Neural cell (in vitro differentiated cells): ENCODE data around the gene SMIM29. TPM values are rescaled to one million over a fixed set of nuclear protein-coding genes. Genes with fewer than 3 reads are reported as not detected.

Experiments
- H2AFZ ChIP-seq: fragments of 200-600, 300-800 bp; sonication (generic), shearing (Covaris generic); 2 replicates; pipeline ENCODE4 v1.6.0; 2014; ENCODE audit warnings: low read depth, mild to moderate bottlenecking, antibody characterized with exemption, low read length, moderate library complexity
- H3F3A ChIP-seq: fragments of 200-600 bp; shearing (Covaris generic); 2 replicates; pipeline ENCODE4 v1.6.1; 2016; ENCODE audit warnings: mild to moderate bottlenecking, moderate library complexity, mixed read lengths, antibody characterized with exemption, low read length; ENCODE audit not compliant: insufficient read depth, poor library complexity, severe bottlenecking
- H3K27ac ChIP-seq: fragments of 200-600, 300-800 bp; sonication (generic), shearing (Covaris generic); 2 replicates; pipeline ENCODE4 v1.5.1; 2014; ENCODE audit warnings: mild to moderate bottlenecking, low read length, moderate library complexity
- H3K27me3 ChIP-seq: fragments of 300-800, 200-600 bp; sonication (generic), shearing (Covaris generic); 2 replicates; pipeline ENCODE4 v1.6.0; 2014; ENCODE audit warnings: mild to moderate bottlenecking, low read depth, low read length, moderate library complexity; ENCODE audit not compliant: insufficient read depth
- H3K36me3 ChIP-seq: fragments of 300-800, 200-600 bp; sonication (generic), shearing (Covaris generic); 2 replicates; pipeline ENCODE4 v1.5.1; 2014; ENCODE audit warnings: mild to moderate bottlenecking, antibody characterized with exemption, low read length, moderate library complexity; ENCODE audit not compliant: insufficient read depth
- H3K4me2 ChIP-seq: fragments of 300-800, 200-600 bp; sonication (generic), shearing (Covaris generic); 2 replicates; pipeline ENCODE4 v1.6.0; 2014; ENCODE audit warnings: mild to moderate bottlenecking, low read length
- H3K4me3 ChIP-seq: fragments of 300-800, 200-600 bp; sonication (generic), shearing (Covaris generic); 2 replicates; pipeline ENCODE4 v1.5.1; 2014; ENCODE audit warnings: mild to moderate bottlenecking, low read length, moderate library complexity
- H3K79me2 ChIP-seq: fragments of 200-600 bp; shearing (Covaris generic); replicated peaks from 2 replicates; pipeline ENCODE4 v1.6.0; 2014; ENCODE audit warnings: mild to moderate bottlenecking, low read length, moderate library complexity; ENCODE audit not compliant: insufficient read depth
- H3K9ac ChIP-seq: fragments of 300-800, 200-600 bp; sonication (generic), shearing (Covaris generic); 2 replicates; pipeline ENCODE4 v1.6.1; 2016; ENCODE audit warnings: mild to moderate bottlenecking, low read length, mixed read lengths
- H3K9me2 ChIP-seq: fragments of 200-600 bp; shearing (Covaris generic); 2 replicates; pipeline ENCODE4 v1.6.1; 2016; ENCODE audit warnings: mild to moderate bottlenecking, low read length, mixed read lengths; ENCODE audit not compliant: insufficient read depth
- H3K9me3 ChIP-seq: fragments of 200-600, 300-800 bp; sonication (generic), shearing (Covaris generic); 2 replicates; pipeline ENCODE4 v1.6.1; 2016; ENCODE audit warnings: mild to moderate bottlenecking, mixed run types, low read length, moderate library complexity, mixed read lengths
- H4K20me1 ChIP-seq: fragments of 200-600 bp; shearing (Covaris generic); 2 replicates; pipeline ENCODE4 v1.6.1; 2016; ENCODE audit warnings: mild to moderate bottlenecking, mixed run types; ENCODE audit not compliant: insufficient read depth
- EP300 ChIP-seq: fragments of 450-650 bp; conservative IDR thresholded peaks from 2 replicates; pipeline ENCODE4 v1.6.1; 2014; ENCODE audit warnings: antibody characterized with exemption, mild to moderate bottlenecking, moderate library complexity; ENCODE audit not compliant: poor library complexity, severe bottlenecking
- EZH2 ChIP-seq: fragments of 200-600, 300-800 bp; shearing (Covaris generic), sonication (generic); IDR thresholded peaks from 2 replicates; pipeline ENCODE4 v1.6.1; 2014; ENCODE audit warnings: antibody characterized with exemption, low read length, borderline replicate concordance, mild to moderate bottlenecking; ENCODE audit not compliant: insufficient read depth, poor library complexity, severe bottlenecking
- MXI1 ChIP-seq: fragments of 450-650 bp; conservative IDR thresholded peaks from 2 replicates; pipeline ENCODE4 v1.6.1; 2014; ENCODE audit warnings: antibody characterized with exemption, mild to moderate bottlenecking; ENCODE audit not compliant: poor library complexity, severe bottlenecking
- POLR2AphosphoS5 ChIP-seq: IDR thresholded peaks from 2 replicates; pipeline ENCODE4 v1.6.1; 2012
- RAD21 ChIP-seq: fragments of 450-650 bp; conservative IDR thresholded peaks from 2 replicates; pipeline ENCODE4 v1.6.1; 2014; ENCODE audit warnings: antibody characterized with exemption, mild to moderate bottlenecking, moderate library complexity
- REST ChIP-seq: IDR thresholded peaks from 2 replicates; pipeline ENCODE4 v1.6.1; 2012; ENCODE audit warnings: borderline replicate concordance
- SMC3 ChIP-seq: fragments of 450-650 bp; conservative IDR thresholded peaks from 2 replicates; pipeline ENCODE4 v1.6.1; 2014; ENCODE audit warnings: antibody characterized with exemption, mild to moderate bottlenecking, moderate library complexity; ENCODE audit not compliant: poor library complexity
- TAF1 ChIP-seq: IDR thresholded peaks from 2 replicates; pipeline ENCODE4 v1.6.1; 2012; ENCODE audit warnings: low read depth
- polyA plus RNA-seq: library from polyadenylated mRNA; depleted of rRNA; stranded (reverse); fragments of >200 nt; gene quantifications from 2 replicates; pipeline ENCODE4 v1.2.3, GENCODE V29; 2014
- TF ChIP-seq, protein P1 (sequence below): fragments of 450-650 bp; IDR thresholded peaks from 2 replicates; pipeline ENCODE4 v1.5.1; 2014; ENCODE audit warnings: antibody characterized with exemption, mild to moderate bottlenecking, moderate library complexity; ENCODE audit not compliant: poor library complexity, severe bottlenecking

The SMIM29 gene
- polyA plus RNA-seq, 1 donor from 2014 or later, result 82.1 TPM

- no peaks in the 10 kb centered on the region for H3K9me3 ChIP-seq
- no peak overlapping the region for H3K4me3 ChIP-seq
- H3K9me2 ChIP-seq, result no peaks in the 10 kb centered on the region
- H4K20me1 ChIP-seq, result no peaks in the 10 kb centered on the region
- no peak overlapping the region for H3K9ac ChIP-seq
- H3K4me2 ChIP-seq, result no peak overlapping the region
- no peak overlapping the region for H3K27ac ChIP-seq
- TF ChIP-seq EZH2, result no peak
- no peak for TF ChIP-seq RAD21
- TF ChIP-seq SMC3, result no peak
- TF ChIP-seq EP300, result no peak
- H3F3A ChIP-seq, result no peaks in the 10 kb centered on the region
- no peaks in the 10 kb centered on the region for H3K79me2 ChIP-seq
- H3K27me3 ChIP-seq, result no peaks in the 10 kb centered on the region
- no peak overlapping the region for H2AFZ ChIP-seq
- no peaks in the 10 kb centered on the region for H3K36me3 ChIP-seq
Measured at GRCh38 chr6:34274129-34274528, 25.3 kb upstream of the SMIM29 start.

GRCh38 chr6:34273242-34273805 lies 24.5 kb upstream of the SMIM29 start:
- no peaks in the 10 kb centered on the region for H3K79me2 ChIP-seq
- no peaks in the 10 kb centered on the region for H4K20me1 ChIP-seq
- H3K9me3 ChIP-seq, result no peaks in the 10 kb centered on the region
- no peak overlapping the region for H2AFZ ChIP-seq
- no peaks in the 10 kb centered on the region for H3K9me2 ChIP-seq
- H3K9ac ChIP-seq, result no peak overlapping the region
- no peaks in the 10 kb centered on the region for H3F3A ChIP-seq
- H3K4me2 ChIP-seq, result no peak overlapping the region
- no peak for TF ChIP-seq POLR2AphosphoS5
- TF ChIP-seq, protein P1, sequence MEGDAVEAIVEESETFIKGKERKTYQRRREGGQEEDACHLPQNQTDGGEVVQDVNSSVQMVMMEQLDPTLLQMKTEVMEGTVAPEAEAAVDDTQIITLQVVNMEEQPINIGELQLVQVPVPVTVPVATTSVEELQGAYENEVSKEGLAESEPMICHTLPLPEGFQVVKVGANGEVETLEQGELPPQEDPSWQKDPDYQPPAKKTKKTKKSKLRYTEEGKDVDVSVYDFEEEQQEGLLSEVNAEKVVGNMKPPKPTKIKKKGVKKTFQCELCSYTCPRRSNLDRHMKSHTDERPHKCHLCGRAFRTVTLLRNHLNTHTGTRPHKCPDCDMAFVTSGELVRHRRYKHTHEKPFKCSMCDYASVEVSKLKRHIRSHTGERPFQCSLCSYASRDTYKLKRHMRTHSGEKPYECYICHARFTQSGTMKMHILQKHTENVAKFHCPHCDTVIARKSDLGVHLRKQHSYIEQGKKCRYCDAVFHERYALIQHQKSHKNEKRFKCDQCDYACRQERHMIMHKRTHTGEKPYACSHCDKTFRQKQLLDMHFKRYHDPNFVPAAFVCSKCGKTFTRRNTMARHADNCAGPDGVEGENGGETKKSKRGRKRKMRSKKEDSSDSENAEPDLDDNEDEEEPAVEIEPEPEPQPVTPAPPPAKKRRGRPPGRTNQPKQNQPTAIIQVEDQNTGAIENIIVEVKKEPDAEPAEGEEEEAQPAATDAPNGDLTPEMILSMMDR, result no peak
- no peak for TF ChIP-seq EP300
- TF ChIP-seq REST, result no peak
- no peak for TF ChIP-seq MXI1
- TF ChIP-seq TAF1, result no peak
- TF ChIP-seq SMC3, result no peak
- TF ChIP-seq RAD21, result no peak
- TF ChIP-seq EZH2, result no peak
- no peaks in the 10 kb centered on the region for H3K36me3 ChIP-seq
- H3K4me3 ChIP-seq, result no peak overlapping the region
- H3K27me3 ChIP-seq, result no peaks in the 10 kb centered on the region
- H3K27ac ChIP-seq, result no peak overlapping the region
